SU-DHL-6 (cell line): ENCODE data around the gene GRN.

ENCODE experiments used
- CTCF ChIP-seq: fragments of 200-600 bp; sonication (generic); IDR thresholded peaks from one replicate; pipeline ENCODE4 v1.5.1; 2017; ENCODE audit warnings: antibody characterized with exemption, mild to moderate bottlenecking, low read length, moderate library complexity; ENCODE audit not compliant: insufficient read depth, poor library complexity, severe bottlenecking
- EZH2phosphoT487 ChIP-seq: fragments of 200-600 bp; sonication (generic), shearing (Covaris generic); conservative IDR thresholded peaks from 2 replicates; pipeline ENCODE4 v1.6.1; 2018; ENCODE audit warnings: mild to moderate bottlenecking, antibody characterized with exemption, low read length, moderate library complexity, mixed read lengths

- TF ChIP-seq CTCF (no peak), EZH2phosphoT487 (no peak)
Observed at GRCh38 chr17:44311562-44312181, 33.4 kb upstream of the GRN start.
